ENCODE data around the gene CEP112. TPM values are rescaled to one million over a fixed set of nuclear protein-coding genes. Genes with fewer than 3 reads are reported as not detected.

Gene CEP112
- total and polyA plus RNA-seq, 2 of the 4 experiments (the other 2 are of a cell fraction): 2.5 to 5.6 TPM

- peaks cover 2% of the 10 kb centered on the region; the same call in 1 of the 2 replicates for H3K4me1 ChIP-seq (ENCODE audit: control insufficient read depth, insufficient read depth, low read length)
- H3K23ac ChIP-seq (ENCODE audit: low read depth, low read length): no peak overlapping the region
- TF ChIP-seq POLR2A (IDR thresholded peaks at IDR 0.05; ENCODE audit: low read depth, low read length) (no peak), FOS (IDR thresholded peaks at IDR 0.05; ENCODE audit: low read depth, low read length) (no peak), CTCF (conservative IDR thresholded peaks at IDR 0.05; ENCODE audit: low read depth, low read length) (no peak), CEBPB (IDR thresholded peaks at IDR 0.05; ENCODE audit: low read depth, low read length) (peak; percentile 39), RCOR1 (IDR thresholded peaks at IDR 0.05; ENCODE audit: insufficient replicate concordance, low read length) (no peak), SMC3 (IDR thresholded peaks at IDR 0.05; ENCODE audit: low read depth, low read length) (no peak)
- peaks cover 3% of the 10 kb centered on the region for H3K27me3 ChIP-seq (ENCODE audit: control insufficient read depth, insufficient read depth, low read length)
- H3K56ac ChIP-seq (ENCODE audit: extremely low read depth, insufficient read depth, low read length): no peak overlapping the region
- no peaks in the 10 kb centered on the region for H3K36me3 ChIP-seq (ENCODE audit: control insufficient read depth, insufficient read depth, low read length)
- BruUV-seq (replicated peaks): no TSS peak
- no peak overlapping the region for H2BK20ac ChIP-seq (ENCODE audit: low read depth, low read length)
- no peak overlapping the region for H3K9ac ChIP-seq (ENCODE audit: low read depth, low read length)
- no peak overlapping the region for H2AK5ac ChIP-seq (ENCODE audit: low read depth, low read length)
- dilution Hi-C loops (cut with HindIII; ENCODE audit: low sequenced_read_pairs, unreplicated experiment) (no loop called here), intact Hi-C loops (cut with micrococcal nuclease) (no loop called here), in situ Hi-C loops (cut with MboI; ENCODE audit: low sequenced_read_pairs) (no loop called here)
- DNase-seq: peak; percentile 3
- ATAC-seq (ENCODE audit: low read depth): no peak
- H3K27ac ChIP-seq (ENCODE audit: insufficient read depth, low read length): no peak overlapping the region
- no peak overlapping the region for H4K91ac ChIP-seq (ENCODE audit: insufficient read depth, low read depth, low read length)
- no peak overlapping the region for H2BK120ac ChIP-seq (ENCODE audit: low read depth, low read length)
- H4K20me1 ChIP-seq (ENCODE audit: insufficient read depth, low read length): no peaks in the 10 kb centered on the region
- no peak overlapping the region for H2AFZ ChIP-seq (replicated peaks; ENCODE audit: low read length, poor library complexity)
- H3K79me1 ChIP-seq (ENCODE audit: low read depth in 1 of 2, low read length in 2 of 2): no peaks in the 10 kb centered on the region
- ChIA-PET POLR2A (ENCODE audit: unreplicated experiment) (no interaction called here), CTCF (no interaction called here)
- H4K8ac ChIP-seq (ENCODE audit: low read depth in 2 of 2, low read length in 2 of 2): no peak overlapping the region
- no peak overlapping the region for H3K4ac ChIP-seq (ENCODE audit: low read depth, low read length)
- H2BK5ac ChIP-seq (ENCODE audit: low read depth, low read length, poor library complexity, severe bottlenecking): no peak overlapping the region
- H2AK9ac ChIP-seq (replicated peaks; ENCODE audit: low read depth, low read length, poor library complexity): no peak overlapping the region
- no CpG with 5 or more reads among the region's 2 CpGs for WGBS, 2 experiments (ENCODE audit: extremely low coverage in 2 of 2, insufficient read length in 1 of 2)
- no peak overlapping the region for H3K4me2 ChIP-seq (ENCODE audit: low read depth, low read length)
- no peak overlapping the region for H3K4me3 ChIP-seq (ENCODE audit: insufficient read depth, low read depth, low read length)
- no peak overlapping the region for H4K5ac ChIP-seq (ENCODE audit: low read depth, low read length)
- H3K9me3 ChIP-seq (ENCODE audit: control insufficient read depth, insufficient read depth, low read length): no peaks in the 10 kb centered on the region
- H3K14ac ChIP-seq (replicated peaks; ENCODE audit: low read depth, low read length): no peak overlapping the region
- no peak overlapping the region for H3K18ac ChIP-seq (ENCODE audit: low read depth, low read length)
- no peaks in the 10 kb centered on the region for H3K9me1 ChIP-seq (ENCODE audit: insufficient read depth, low read length)
- no peak overlapping the region for H2BK15ac ChIP-seq (ENCODE audit: low read depth, low read length)
These were observed 442.5 kb downstream of the CEP112 start for GRCh38 chr17:65749479-65749878.

All from IMR-90 (cell line).